GM21526 (cell line): Measurements from ENCODE around the gene SLC4A1.

ENCODE experiments used
- ATAC-seq: cut with Tn5 transposase; IDR thresholded peaks from one replicate; pipeline ENCODE4 v1.9.1; 2021; ENCODE audit warnings: moderate library complexity; ENCODE audit not compliant: unreplicated experiment, low FRiP score

SLC4A1 gene

DNA sequence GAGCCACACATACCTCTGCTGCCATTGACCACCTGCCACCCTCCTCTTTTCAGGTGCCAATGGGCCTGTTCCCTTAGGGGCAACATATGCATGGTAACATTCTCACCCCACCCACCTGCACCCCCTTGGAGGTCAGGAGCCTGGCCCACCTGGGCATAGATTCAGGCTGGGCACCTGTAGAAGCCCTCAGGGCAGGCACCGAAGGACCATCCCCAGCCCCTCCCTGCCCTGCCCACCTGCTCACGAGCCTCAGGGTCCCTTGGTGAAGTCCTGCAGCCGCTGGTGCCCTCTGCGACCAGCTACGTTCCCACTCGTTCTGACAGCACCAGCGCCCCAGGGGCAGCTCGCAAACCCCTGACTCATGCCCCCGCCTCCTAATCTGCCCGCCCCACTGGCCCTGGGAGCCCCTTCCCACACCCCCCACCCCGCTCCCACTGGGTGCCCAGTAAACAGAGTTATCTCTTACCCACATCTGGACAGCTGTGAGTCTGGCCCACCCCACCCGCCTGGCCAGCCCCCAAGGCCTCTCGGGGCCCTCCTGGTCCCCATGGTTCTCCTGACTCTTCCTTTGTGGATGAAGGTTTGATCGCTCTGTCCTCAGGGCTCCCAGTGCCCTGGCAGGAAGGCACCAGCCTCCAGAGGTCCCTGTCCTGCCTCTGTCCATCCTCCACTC is at the start of gene SLC4A1:
Gene SLC4A1 (minus strand): TSS at position 318 of the 673 bp plus-strand sequence. CDS start 5,269 bp downstream, outside the sequence.
- no peak for ATAC-seq

DNA sequence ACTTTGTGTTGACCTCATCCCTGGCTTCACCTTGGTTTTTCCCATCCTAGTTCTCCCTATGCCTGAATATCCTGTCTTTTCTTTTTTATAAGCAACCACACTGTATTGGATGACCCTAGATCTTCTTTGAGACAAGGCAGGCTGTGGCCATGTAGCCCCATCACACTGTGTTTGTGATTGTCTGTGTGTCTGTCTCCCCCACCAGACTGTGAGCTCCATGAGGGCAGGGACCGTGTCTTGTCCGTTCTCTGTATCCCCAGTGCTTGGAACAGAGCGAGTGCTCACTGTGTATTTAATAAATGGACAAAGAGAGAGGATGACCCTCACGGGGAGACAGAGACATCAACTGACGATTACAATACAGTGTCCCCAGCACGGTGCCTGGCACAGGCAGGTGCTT is 49.6 kb upstream of the SLC4A1 start:
- no peak for ATAC-seq

DNA sequence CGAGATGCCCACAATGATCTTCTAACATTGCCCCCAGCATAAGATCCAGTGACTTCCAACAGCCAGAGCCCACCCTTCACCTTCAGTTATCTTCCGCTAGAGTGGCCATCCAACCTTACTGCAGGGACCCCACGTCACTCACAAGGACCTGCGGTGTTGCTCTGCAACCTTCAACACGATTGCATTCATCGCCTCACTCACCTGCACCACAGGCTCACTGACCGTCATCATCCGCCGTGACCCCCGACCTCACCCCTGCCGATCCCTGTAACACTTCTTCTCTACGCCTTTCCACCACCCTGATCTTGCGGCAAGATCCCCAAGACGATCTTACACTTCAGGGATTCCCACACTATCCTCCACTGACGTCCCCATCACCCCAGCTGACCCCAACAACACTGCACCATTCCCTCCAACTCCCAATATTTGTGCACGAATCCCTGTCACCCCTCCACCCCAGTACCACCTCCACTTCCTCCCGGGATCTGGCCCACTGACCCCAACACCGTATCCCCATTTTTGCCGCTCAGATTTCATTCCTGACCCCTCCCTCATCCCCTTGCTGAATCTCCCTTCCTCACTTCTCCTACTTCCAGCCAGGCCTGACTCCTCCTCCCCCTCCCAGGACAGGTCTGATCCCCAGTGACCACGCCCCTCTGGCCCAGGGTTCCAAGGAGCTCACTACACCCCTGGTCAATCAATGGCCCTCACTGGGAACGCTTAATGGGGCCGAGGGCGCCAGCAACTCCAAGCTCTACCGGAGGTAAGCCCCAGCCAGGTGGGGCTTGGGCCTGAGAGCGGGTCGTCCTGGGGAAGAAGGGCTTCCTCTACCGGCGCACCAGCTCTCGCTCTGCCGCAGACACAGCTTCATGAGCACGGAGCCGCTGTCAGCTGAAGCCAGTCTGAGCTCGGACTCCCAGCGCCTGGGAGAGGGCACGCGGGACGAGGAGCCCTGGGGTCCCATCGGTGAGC is 48.1 kb upstream of the SLC4A1 start:
- no peak for ATAC-seq

DNA sequence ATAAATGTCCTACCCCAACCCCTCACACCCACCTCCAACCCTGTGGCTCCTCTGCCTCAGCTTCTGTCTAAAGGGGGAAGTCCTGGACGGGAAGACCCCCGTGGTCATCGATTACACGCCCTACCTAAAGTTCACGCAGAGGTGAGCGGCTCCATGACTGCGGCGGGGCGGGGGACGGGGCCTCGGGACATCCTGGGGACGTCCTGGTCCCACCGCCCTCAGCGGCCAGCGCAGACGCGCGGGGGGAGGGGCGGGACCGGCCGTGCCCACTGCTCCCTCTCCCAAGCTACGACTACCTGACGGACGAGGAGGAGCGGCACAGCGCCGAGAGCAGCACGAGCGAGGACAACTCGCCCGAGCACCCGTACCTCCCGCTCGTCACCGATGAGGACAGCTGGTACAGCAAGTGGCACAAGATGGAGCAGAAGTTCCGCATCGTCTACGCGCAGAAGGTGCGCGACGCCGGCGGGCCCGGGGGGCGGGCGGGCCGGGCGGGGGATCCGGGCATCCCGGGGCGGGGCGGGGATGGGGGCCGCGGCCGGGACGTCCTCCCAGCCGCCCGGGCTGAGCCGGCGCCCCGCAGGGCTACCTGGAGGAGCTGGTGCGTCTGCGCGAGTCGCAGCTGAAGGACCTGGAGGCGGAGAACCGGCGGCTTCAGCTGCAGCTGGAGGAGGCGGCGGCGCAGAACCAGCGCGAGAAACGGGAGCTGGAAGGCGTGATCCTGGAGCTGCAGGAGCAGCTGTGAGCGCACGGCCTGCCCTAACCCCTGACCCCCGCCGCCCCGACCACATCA is 47.1 kb upstream of the SLC4A1 start:
- no peak for ATAC-seq

DNA sequence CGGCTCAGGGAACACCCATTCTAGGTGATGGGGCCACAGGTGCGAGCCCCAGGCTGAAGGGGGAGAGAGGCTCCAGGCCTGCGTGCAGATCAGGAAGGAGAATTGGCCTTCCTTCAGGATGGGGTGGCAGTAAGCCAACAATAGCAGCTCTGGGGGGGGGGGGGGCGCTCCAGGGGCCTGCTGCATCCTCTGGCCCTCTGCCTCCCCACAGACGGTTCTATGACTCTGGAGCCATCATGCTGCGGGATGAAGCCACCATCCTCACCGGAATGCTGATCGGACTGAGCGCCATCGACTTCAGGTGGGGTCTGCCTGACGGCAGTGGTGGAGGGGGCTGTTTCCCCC is 46.6 kb upstream of the SLC4A1 start:
- ATAC-seq = no peak

DNA sequence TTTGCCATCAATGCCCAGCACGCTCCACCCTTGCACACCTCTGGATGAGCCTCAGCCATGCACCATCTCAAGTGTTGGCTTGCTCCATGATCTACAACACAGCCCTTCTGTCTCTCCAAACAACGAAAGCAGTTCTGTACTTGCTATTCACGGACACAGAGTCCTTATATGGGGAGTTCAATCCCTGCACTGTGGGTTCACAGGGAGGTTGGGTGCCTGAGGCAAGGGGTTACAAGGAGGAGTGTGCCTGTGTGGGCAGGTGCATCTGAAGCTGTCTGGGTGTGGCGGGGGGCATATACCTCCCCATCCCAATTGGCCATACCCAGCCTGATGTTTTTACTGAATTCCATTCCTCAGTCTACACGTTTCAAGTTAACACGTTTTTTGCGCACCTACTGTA is 46.1 kb upstream of the SLC4A1 start:
- no peak for ATAC-seq

DNA sequence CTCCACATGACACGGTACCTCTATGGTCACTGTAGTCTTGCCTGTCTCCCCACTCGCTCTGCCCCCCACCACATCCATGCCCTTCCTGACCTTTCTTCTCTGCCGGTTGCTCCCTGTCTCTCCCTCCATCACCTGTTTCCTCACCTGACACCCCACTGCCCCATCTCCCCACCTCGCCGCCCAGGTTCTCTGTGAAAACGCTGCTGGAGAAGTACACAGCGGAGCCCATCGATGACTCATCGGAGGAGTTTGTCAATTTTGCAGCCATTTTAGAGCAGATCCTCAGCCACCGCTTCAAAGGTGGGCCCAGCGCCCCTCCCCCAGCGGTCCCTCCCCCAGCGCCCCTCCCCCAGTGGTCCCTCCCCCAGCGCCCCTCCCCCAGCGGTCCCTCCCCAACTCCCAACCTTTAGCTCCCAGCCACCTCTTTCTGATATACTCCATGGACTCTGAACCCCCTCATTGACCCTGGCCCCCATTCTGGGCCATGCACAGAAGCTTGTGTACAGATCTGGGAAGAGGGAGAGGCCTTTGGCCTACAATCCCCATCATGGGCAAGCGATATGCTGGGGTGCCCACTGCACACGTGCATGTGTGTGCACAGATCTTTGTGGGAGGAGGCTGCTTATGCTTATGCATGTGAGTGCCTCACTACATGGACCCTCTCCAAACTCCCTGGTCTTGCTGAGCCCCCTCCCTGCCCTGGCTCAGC is 44.6 kb upstream of the SLC4A1 start:
- no peak for ATAC-seq

DNA sequence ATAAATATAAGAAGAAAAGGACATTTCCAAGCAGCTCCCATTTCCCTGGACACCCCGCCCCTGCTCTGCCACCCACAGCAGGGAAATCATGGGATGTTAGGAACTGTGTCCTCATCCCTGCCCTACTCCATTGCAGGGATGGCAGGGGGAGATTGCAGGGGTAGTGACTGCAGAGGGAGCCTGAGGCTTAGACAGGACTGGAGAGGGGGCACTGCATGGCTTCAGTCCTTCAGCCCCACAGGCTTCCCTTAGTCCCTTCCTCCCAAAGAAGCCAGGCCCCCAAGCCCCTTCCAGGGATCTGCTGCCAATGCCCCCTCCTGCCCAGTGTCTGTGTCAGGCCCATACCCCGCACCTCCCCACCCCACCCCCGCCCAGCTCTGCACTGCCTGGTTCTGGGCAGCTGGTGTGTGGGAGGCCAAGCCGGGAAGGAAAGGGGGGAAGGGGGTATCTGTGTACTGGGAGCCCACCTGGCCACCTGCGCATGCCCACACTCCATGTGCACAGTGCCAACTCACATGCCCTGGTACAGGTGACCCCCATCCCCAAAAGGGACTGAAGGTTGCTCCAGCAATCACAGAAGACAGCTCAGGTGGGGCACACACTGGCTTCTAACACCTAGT is 43.7 kb upstream of the SLC4A1 start:
- ATAC-seq = no peak

DNA sequence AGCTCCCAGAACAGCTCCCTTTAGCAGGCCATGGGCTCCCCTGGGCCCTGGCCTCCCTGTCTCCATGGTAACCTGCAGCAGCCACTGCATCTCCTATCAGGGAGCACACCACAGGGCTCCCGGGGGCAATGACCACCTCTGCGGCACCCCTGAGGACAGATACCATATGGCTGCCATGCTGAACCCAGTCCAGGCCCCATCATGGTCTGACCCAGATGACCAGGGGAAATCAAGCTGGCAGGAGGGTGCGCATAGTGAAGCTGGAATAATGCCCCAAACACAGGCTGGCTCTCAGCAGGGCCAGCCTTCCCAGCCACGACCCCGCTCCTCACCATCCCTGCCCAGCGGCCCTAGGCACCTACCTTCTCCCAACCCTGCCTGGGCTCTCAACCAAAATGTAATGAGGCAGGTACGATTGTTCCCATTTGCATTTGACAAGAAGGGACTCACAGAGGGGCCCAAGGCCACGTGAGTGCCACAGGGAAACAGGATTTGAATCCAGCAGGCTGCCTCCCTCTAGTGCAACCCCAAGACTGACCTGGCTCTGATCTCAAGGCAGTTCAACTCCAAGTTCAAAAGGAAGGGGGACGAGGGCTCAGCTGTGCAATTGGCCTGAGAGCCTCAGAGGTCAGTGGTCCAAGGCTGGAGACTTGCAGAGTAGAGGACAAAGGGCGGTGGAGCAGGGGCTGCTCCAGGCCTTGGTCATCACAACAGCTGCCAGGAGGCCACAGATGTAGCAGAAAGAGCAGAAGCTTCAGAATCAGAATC is 42.9 kb upstream of the SLC4A1 start:
- ATAC-seq = no peak

DNA sequence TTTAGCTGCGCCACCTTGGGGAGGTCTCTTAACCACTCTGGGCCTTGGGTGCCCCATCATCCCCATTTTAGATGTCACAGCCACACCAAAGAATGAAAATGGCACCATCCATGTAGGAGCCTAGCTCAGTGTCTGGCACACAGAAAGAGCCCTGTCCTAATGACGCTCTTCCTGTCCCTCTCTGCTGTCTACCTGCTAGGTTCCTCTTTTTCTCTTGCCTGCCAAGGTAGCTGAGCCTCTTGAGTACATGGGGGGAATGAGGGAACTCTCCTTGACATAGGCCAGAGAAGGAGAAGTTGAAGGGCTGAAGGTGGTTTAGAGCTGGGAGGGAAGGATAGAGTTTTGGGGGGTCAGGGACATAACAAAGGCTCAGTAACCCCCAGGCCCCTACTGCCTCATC is 42.3 kb upstream of the SLC4A1 start:
- no peak for ATAC-seq

DNA sequence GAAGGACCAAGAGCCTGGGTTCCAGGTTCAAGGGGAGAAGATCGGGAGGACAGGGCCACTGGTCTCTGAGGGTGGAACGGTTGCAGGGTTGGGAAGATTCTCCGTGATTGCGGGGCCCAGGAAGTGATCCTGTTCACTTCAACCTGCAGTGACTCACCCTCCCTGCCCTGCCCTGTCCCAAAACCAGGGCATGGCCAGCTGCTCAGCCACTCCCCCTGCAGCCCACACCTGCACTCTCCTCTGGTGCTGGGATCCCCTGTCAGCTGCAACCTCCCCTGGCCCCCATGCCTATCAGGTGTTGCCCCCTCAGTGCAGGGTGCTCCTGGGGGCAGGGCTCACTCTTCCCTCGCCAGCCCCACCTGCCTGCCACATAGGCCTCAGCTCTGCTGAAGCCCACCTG is 41.5 kb upstream of the SLC4A1 start:
- no peak for ATAC-seq

DNA sequence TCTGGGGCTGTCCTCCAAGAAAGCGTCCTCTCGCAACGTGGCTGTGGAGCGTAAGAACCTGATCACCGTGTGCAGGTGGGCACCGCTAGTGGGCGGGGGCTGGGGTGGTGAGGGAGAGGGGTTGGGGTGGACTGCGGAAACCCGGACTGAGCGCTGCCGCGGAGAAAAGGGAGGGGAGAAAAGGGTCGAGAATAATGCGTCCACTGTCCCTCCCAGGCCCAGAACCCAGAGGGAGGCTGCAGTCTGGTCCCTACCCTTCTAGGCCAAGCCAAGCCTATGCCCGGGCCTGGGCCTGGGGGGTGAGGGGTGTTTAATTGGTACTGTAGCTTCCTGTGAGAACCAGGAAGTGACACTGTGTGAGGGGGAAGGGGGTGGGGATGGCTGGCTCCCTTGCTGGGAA is 40.9 kb upstream of the SLC4A1 start:
- ATAC-seq = no peak

DNA sequence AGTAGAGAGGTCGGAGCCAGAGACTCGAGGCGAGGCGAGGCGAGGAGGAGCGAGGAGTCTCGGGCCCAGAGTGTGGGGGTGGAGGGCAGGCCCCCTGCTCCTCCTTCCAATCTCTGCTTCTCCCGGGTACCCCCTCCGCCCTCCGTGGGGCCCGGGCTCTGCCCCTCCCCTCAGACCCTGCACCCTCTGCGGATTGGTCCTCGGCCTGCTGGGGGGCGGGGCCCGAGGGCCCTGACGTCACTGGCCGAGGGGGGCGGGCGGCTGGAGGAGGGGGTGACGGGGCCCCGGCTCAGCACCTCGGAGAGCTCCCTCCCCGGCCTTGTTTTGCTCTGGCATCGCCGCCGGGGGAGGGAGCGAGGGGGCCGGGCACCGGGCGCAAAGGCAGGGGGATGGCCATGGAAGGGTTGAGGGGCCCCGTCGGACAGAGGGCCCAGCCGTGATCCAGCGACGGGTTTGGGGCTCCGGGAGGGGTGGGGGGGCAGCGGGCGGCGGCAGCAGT is 40.4 kb upstream of the SLC4A1 start, which contains the start of gene RUNDC3A:
Gene RUNDC3A (plus strand): TSS at position 282 of the 499 bp plus-strand sequence. CDS start 232 bp downstream, outside the sequence.
- ATAC-seq = no peak

DNA sequence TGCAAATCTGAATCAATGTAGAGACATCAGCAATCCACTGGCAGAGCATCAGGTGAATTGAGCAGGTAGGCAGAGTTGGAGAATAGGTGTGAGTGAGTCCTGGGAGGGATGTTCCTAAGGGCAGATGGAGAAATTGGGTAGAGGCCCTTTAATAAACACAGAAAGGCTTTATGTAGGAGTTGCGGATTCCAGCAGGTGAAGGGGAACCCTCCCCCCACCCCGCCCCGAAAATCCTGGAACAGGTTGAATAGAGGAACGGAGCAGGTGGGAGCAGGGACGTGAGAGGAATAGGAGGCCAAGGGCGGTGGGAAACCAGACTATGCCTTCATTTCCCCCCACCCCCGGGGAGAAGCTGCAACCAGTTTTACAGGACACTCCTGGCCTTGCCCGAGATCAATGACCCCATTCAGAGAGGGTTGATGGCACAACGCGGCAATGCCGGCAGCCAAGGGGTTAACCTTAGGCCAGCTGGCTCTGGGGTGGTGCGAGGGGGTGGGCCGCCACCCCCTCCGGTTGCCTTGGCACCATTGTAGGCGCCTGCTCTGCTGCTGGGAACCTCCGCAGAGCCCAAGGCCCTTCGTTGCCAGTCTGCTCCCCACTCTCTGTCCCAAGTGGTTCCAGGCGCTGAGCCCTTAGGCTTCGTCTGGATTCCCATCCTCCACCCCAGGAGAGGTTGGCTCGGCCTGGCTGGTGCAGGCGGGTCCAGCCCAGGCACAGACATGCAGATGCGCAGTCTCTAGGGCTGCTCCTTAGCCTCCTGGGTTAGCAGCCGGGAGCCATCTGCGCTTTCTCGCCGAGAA is 39.7 kb upstream of the SLC4A1 start:
- ATAC-seq = no peak

DNA sequence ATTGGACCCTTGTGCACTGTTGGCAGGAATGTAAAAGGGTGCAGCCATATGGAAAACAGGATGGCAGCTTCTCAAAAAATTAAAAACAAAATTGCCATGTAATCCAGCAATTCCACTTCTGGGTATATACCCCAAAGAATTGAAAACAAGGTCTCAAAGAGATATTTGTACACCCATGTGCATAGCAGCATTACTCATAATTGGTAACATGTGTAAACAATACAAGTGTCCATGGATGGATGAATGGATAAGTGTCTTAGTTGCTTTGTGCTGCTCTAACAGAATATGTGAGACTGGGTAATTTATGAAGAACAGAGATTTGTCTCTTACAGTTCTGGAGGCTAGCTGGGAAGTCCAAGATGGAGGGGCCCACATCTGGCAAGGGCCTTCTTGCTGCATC is 36.7 kb upstream of the SLC4A1 start:
- ATAC-seq = no peak

DNA sequence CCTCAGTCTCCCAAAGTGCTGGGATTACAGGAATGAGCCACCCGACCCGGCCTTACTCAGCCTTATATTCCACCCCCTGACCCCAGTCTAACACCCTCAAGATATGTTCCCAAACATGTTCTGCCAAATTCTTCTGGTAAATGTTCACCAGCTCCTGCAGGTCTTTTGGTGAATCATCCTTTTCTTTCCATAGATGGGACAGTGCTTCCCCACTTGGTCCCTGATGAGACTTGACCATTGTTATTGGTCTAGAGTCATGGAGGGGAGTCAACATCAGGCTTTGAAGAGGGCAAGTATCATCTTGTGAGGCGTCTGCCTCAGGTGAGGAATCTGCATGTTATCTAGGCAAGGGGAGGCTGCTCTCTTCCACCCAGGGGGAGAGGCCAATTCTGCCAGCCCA is 30.0 kb upstream of the SLC4A1 start:
- no peak for ATAC-seq

DNA sequence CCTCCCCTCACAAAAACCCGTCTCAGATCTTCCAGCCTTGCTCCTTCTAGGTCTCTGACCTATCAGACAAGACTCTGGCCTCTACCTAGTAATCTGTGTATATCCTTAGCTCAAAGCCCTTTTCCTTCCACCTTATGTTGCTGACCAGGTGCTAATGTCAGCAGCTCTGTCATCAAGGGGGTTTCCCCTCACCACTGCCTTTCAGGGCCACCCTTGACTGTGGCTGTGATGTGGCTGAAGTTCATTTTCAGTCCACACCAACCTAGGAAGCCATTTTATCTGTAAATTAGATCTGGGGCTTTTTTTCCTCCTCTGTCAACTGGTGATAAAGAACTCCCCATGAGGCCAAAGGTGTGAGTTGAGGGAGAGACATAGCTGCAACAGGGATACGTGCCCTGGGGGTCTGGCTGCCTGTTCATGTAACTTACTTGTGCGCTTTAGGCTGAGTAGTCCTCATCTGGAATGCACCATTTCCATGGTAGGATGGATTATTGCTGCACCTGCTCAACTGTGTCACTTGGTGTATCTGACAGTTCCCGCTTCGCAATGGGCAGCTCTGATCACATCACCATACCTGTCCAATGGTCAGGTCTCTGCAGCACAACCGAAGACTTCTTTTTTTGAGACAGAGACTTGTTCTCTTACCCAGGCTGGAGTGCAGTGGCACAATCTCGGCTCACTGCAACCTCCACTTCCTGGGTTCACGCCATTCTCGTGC is 25.7 kb upstream of the SLC4A1 start:
- ATAC-seq = no peak

DNA sequence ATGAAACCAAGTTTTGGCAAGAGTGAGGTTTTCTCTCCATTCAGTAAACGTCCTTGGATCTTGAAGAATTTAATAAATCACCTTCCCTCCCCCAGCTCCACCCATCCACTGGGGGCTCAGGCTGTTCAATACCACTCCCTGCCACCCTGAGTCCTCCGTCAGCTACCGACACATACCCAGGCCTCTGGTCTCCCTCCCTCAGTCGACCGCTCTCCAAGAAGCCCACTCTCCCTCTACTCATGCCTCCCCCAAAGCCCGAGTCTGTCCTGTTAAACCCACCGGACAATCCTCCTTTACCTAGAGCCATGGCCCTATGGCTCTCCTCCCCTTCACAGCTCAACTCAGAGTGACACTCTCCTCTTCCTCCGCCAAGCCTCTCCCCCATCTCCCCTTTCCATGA is 19.7 kb upstream of the SLC4A1 start:
- no peak for ATAC-seq
